HepG2 (cell line): Measurements from ENCODE around the gene LECT2. TPM values are rescaled to one million over a fixed set of nuclear protein-coding genes. Genes with fewer than 3 reads are reported as not detected.
A peak's percentile ranks its signal among the peaks of the same experiment; 100 is the strongest.

Experiments
- ATAC-seq: fragments of 200-7000 bp; cut with Tn5 transposase; 3 replicates; pipeline ENCODE4 v1.9.1; 2020; ENCODE audit warnings: mild to moderate bottlenecking, moderate library complexity
- BruUV-seq: library from RNA; stranded (reverse); fragments of 400-500 nt; replicated peaks from 2 replicates; lab custom pipeline; 2021; lab: Mats Ljungman, UMichigan
- CTCF ChIA-PET: fragments of 300-600 bp; formaldehyde crosslinking; extraction: SDS; loops from one replicate; lab custom pipeline; 2021; ENCODE audit warnings: low total read pairs, inconsistent platforms, low intra/inter-chr PET ratio; lab: Yijun Ruan, JAX
- POLR2A ChIA-PET: fragments of 350-600 bp; sonication (Branson Sonifier 250); formaldehyde crosslinking; loops from one replicate; lab custom pipeline; 2020; ENCODE audit warnings: antibody characterized with exemption, inconsistent platforms; lab: Yijun Ruan, JAX
- DNase-seq: peaks from one replicate; pipeline ENCODE4 v3.0.0-alpha.2; 2015; ENCODE audit warnings: low spot score
- FAIRE-seq: peaks from 3 replicates; lab custom pipeline; 2011; peaks lifted over from hg19 to GRCh38; lab: Jason Lieb, UNC
- H2AFZ ChIP-seq: one replicate; pipeline ENCODE4 v1.6.1; 2011; ENCODE audit warnings: low read length, inconsistent platforms
- H3K27ac ChIP-seq: fragments of 300-600 bp; 3 replicates; pipeline ENCODE4 v1.8.0; 2011; ENCODE audit warnings: mixed run types, mild to moderate bottlenecking, mixed read lengths, low read length, inconsistent platforms; ENCODE audit not compliant: insufficient read depth; ENCODE audit errors: extremely low read length
- H3K27me3 ChIP-seq, 2 experiments: fragments of 200-600 bp in 1 of 2; 2 replicates in 1 of 2; 3 replicates in 1 of 2; pipeline versions ENCODE4 v1.6.0 to v1.8.0; 2011; ENCODE audit warnings: low read length in 2 of 2, mild to moderate bottlenecking in 2 of 2, moderate library complexity in 2 of 2, inconsistent platforms in 1 of 2; ENCODE audit not compliant: insufficient read depth in 2 of 2, control insufficient read depth in 1 of 2
- H3K36me3 ChIP-seq, 2 experiments: fragments of 200-600 bp in 1 of 2; replicated peaks in 1 of 2; 2 replicates in 1 of 2; 3 replicates in 1 of 2; pipeline versions ENCODE4 v1.5.1 to v1.8.0; 2011; ENCODE audit warnings: low read length in 2 of 2, inconsistent platforms in 1 of 2; ENCODE audit not compliant: insufficient read depth in 2 of 2, control insufficient read depth in 1 of 2
- H3K4me1 ChIP-seq: 2 replicates; pipeline ENCODE4 v1.5.1; 2012; ENCODE audit warnings: low read length, inconsistent platforms; ENCODE audit not compliant: insufficient read depth
- H3K4me2 ChIP-seq: 2 replicates; pipeline ENCODE4 v1.6.0; 2011; ENCODE audit warnings: low read depth, low read length, inconsistent platforms
- H3K4me3 ChIP-seq, 3 experiments: fragments of 200-600 bp in 1 of 3; sonication (generic), shearing (Covaris generic) in 1 of 3; replicated peaks in 1 of 3; 2 replicates each; pipeline ENCODE4 v1.5.1; 2011 to 2016; ENCODE audit warnings: low read length in 3 of 3, inconsistent platforms in 2 of 3, low read depth in 2 of 3, mild to moderate bottlenecking in 2 of 3, control low read depth in 1 of 3, mixed read lengths in 1 of 3; ENCODE audit not compliant: insufficient read depth in 1 of 3
- H3K79me2 ChIP-seq: one replicate; pipeline ENCODE4 v1.6.1; 2011; ENCODE audit warnings: low read length, inconsistent platforms; ENCODE audit not compliant: insufficient read depth
- H3K9ac ChIP-seq: 2 replicates; pipeline ENCODE4 v1.6.0; 2011; ENCODE audit warnings: mild to moderate bottlenecking, low read depth, low read length, inconsistent platforms; ENCODE audit not compliant: insufficient read depth
- H3K9me3 ChIP-seq: 2 replicates; pipeline ENCODE4 v1.5.1; 2012; ENCODE audit warnings: mild to moderate bottlenecking, low read length
- H4K20me1 ChIP-seq: 2 replicates; pipeline ENCODE4 v1.6.0; 2011; ENCODE audit warnings: inconsistent platforms, mild to moderate bottlenecking, low read length, moderate library complexity; ENCODE audit not compliant: insufficient read depth
- FOSL2 ChIP-seq: sonication (generic); formaldehyde crosslinking; IDR thresholded peaks from 2 replicates; pipeline ENCODE4 v1.4.0; 2020; ENCODE audit warnings: missing genetic modification reagents
- MXI1 ChIP-seq: IDR thresholded peaks from 3 replicates; pipeline ENCODE4 v1.6.1; 2012; ENCODE audit warnings: low read depth, low read length, inconsistent platforms, borderline replicate concordance
- NR0B2 ChIP-seq: sonication (generic); formaldehyde crosslinking; IDR thresholded peaks from 2 replicates; pipeline ENCODE4 v1.4.0; 2020; ENCODE audit warnings: mild to moderate bottlenecking, missing genetic modification reagents
- ONECUT2 ChIP-seq: sonication (generic); formaldehyde crosslinking; IDR thresholded peaks from 2 replicates; pipeline ENCODE4 v1.4.0; 2020; ENCODE audit warnings: missing genetic modification reagents
- SAFB2 ChIP-seq: sonication (generic); formaldehyde crosslinking; IDR thresholded peaks from 2 replicates; pipeline ENCODE4 v1.5.1; 2020; ENCODE audit warnings: missing genetic modification reagents, low read depth, mild to moderate bottlenecking, borderline replicate concordance
- SMYD3 ChIP-seq: sonication (generic); formaldehyde crosslinking; IDR thresholded peaks from 2 replicates; pipeline ENCODE4 v1.8.1; 2023; ENCODE audit warnings: mild to moderate bottlenecking, missing genetic modification reagents
- SUZ12 ChIP-seq: fragments of 150-350 bp; IDR thresholded peaks from 2 replicates; pipeline ENCODE4 v1.6.1; 2014; ENCODE audit warnings: low read depth, low read length
- ZMAT3 ChIP-seq: sonication (generic); formaldehyde crosslinking; conservative IDR thresholded peaks from 2 replicates; pipeline ENCODE4 v1.7.0; 2021; ENCODE audit warnings: missing genetic modification reagents
- ZNF12 ChIP-seq: sonication (generic); formaldehyde crosslinking; IDR thresholded peaks from 2 replicates; pipeline ENCODE4 v1.5.0; 2020; ENCODE audit warnings: missing genetic modification reagents
- ZNF230 ChIP-seq: sonication (generic); formaldehyde crosslinking; IDR thresholded peaks from 2 replicates; pipeline ENCODE4 v1.4.0; 2020; ENCODE audit warnings: mild to moderate bottlenecking, missing genetic modification reagents
- ZNF264 ChIP-seq: sonication (generic); formaldehyde crosslinking; IDR thresholded peaks from 2 replicates; pipeline ENCODE4 v1.4.0; 2020; ENCODE audit warnings: missing genetic modification reagents
- ZNF569 ChIP-seq: sonication (generic); formaldehyde crosslinking; IDR thresholded peaks from 2 replicates; pipeline ENCODE4 v1.5.0; 2020; ENCODE audit warnings: mild to moderate bottlenecking, missing genetic modification reagents, moderate library complexity, borderline replicate concordance
- ZNF780A ChIP-seq: sonication (generic); formaldehyde crosslinking; IDR thresholded peaks from 2 replicates; pipeline ENCODE4 v1.8.0; 2022; ENCODE audit warnings: mild to moderate bottlenecking, missing genetic modification reagents, moderate library complexity
- WGBS: methylation state at CpG from one replicate; pipeline ENCODE4 v1.1.6; 2017; ENCODE audit warnings: low lambda C conversion rate; 5-methylcytosine and 5-hydroxymethylcytosine counted together
- in situ Hi-C: cut with HindIII; loops from 2 replicates; pipeline ENCODE4 v1.10.0; 2017; ENCODE audit warnings: low pct_unique_long_range_greater_than_20kb; ENCODE audit not compliant: extremely low pct_ligation_motif_present
- intact Hi-C: fragments of 100-400 bp; cut with micrococcal nuclease; formaldehyde crosslinking; loops from one replicate; pipeline ENCODE4 v1.10.0; 2022; ENCODE audit not compliant: unreplicated experiment
- polyA plus RNA-seq, 8 experiments: library from polyadenylated mRNA; depleted of rRNA in 3 of 8; stranded (reverse) in 7 of 8; unstranded in 1 of 8; fragments of >200 nt; fragmentation: Illumina TruSeq in 4 of 8; extraction: Trizol in 4 of 8; gene quantifications; 2 replicates each; pipeline versions ENCODE4 v1.2.1 to v1.2.3, GENCODE V29; 2011 to 2016; ENCODE audit warnings: low read depth in 4 of 8, missing spikeins in 1 of 8, mixed read lengths in 1 of 8; ENCODE audit not compliant: insufficient read depth in 1 of 8
- total RNA-seq, 5 experiments: library from RNA; depleted of rRNA; stranded (reverse); fragments of >200 nt; fragmentation: Illumina TruSeq; extraction: Trizol; gene quantifications; 2 replicates each; pipeline ENCODE4 v1.2.3, GENCODE V29; 2016; ENCODE audit warnings: low read depth in 1 of 5
- TF ChIP-seq, protein P1 (sequence below): sonication (generic); formaldehyde crosslinking; IDR thresholded peaks from 2 replicates; pipeline ENCODE4 v1.4.0; 2020; ENCODE audit warnings: missing genetic modification reagents; ENCODE audit errors: not compliant biosample characterization

LECT2 gene
- total and polyA plus RNA-seq, 2 of the 13 experiments (the other 11 are each of a cell fraction or from before 2014, with no cell fraction given), result not detected

DNA sequence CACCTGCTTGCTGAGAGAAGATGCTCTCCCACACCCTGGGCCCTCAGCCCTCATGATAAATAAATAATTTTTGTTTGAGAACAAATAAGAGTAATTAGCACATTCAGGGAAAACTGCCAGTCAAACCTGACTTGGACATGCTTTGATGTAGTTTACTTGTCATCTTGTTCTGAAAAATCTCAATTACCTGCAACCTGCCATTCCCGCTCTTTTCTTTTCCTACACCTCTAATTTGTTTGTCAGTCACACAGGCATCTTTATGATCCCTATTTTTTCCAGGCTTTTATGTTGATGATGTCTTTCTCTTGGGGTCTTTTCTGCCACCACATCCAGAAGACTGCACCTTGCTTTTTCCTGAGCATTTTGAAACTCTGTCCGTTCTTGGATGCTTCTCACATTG lies 45.4 kb upstream of the LECT2 start:
- H3K27me3 ChIP-seq, result no peaks in the 10 kb centered on the region
- ChIA-PET POLR2A (no interaction called here), CTCF (no interaction called here)
- H3K4me1 ChIP-seq, result peaks cover 23% of the 10 kb centered on the region
- DNase-seq (no peak), ATAC-seq (no peak), FAIRE-seq (no peak)
- H3K79me2 ChIP-seq, result no peaks in the 10 kb centered on the region
- intact Hi-C loops (no loop called here), in situ Hi-C loops (no loop called here)
- BruUV-seq, result no TSS peak
- TF ChIP-seq SMYD3 (CRISPR knock-in tag), result no peak
- TF ChIP-seq, protein P1, sequence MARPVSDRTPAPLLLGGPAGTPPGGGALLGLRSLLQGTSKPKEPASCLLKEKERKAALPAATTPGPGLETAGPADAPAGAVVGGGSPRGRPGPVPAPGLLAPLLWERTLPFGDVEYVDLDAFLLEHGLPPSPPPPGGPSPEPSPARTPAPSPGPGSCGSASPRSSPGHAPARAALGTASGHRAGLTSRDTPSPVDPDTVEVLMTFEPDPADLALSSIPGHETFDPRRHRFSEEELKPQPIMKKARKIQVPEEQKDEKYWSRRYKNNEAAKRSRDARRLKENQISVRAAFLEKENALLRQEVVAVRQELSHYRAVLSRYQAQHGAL, result no peak
- TF ChIP-seq MXI1, result no peak
- TF ChIP-seq ZMAT3 (CRISPR knock-in tag), result no peak
- TF ChIP-seq ZNF264 (CRISPR knock-in tag), result no peak
- 90% methylated on average over 2 of the region's 2 CpGs for WGBS
- no peak overlapping the region for H3K27ac ChIP-seq
- H3K4me2 ChIP-seq, result no peak overlapping the region
- no peak overlapping the region for H3K4me3 ChIP-seq
- H2AFZ ChIP-seq, result no peak overlapping the region
- H3K9ac ChIP-seq, result no peak overlapping the region
- no peaks in the 10 kb centered on the region for H4K20me1 ChIP-seq
- H3K9me3 ChIP-seq, result no peaks in the 10 kb centered on the region
- H3K36me3 ChIP-seq, result no peaks in the 10 kb centered on the region

DNA sequence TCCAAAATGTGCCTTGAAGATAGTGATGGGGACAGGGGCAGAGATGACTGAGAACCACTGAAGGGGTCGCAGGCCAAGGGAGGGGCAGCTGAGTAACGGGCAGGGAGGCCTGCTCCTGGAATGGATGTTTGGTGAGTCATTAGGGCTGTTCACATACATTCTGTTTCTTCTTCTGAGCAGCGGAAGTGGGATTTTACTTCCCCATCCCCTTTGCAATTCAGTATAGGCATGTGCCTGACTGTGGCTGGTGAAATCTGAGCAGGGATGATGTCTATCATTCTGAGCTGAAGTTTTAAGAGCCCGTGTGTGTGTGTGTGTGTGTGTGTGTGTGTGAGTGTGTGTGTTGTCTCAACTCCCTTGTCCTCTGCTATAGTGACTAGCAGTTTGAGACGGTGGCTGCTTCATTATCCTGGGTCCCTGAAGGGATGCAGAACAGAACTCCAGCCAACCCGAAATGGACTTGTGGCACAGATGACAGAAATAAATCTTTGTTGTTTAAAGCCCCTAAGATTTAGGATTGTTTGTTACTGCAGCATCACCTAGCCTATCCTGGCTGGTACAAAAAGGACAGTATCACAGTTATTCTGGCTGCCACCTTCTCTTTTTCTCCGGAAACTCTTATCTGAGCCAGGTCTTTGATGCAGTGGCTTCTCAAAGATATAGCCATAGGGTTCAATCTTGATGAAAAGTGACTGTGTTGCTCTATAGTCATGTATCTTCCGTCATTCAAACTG lies 44.8 kb upstream of the LECT2 start:
- intact Hi-C loops, result no loop called here
- Histone ChIP-seq H3K4me2 (no peak overlapping the region), H4K20me1 (no peaks in the 10 kb centered on the region), H3K9me3 (no peaks in the 10 kb centered on the region), H3K36me3 (no peaks in the 10 kb centered on the region), H3K27ac (no peak overlapping the region), H3K79me2 (no peaks in the 10 kb centered on the region), H3K4me1 (peaks cover 23% of the 10 kb centered on the region), H3K4me3 (no peak overlapping the region), H3K9ac (no peak overlapping the region), H3K27me3 (no peaks in the 10 kb centered on the region), H2AFZ (no peak overlapping the region)
- no peak for FAIRE-seq
- WGBS, result 57% methylated on average over 7 of the region's 8 CpGs
- ChIA-PET POLR2A (no interaction called here), CTCF (no interaction called here)
- BruUV-seq, result no TSS peak
- ATAC-seq, result no peak; the same call in 2 of the 3 replicates
- no peak for DNase-seq
- in situ Hi-C loops, result no loop called here
- TF ChIP-seq NR0B2 (CRISPR knock-in tag) (no peak), ZNF12 (CRISPR knock-in tag) (peak; percentile 93), SAFB2 (no peak), SUZ12 (no peak), FOSL2 (CRISPR knock-in tag) (0 out of 2 replicates have a peak, but pooled peaks have one; percentile 19), ZNF569 (CRISPR knock-in tag) (no peak), ZNF780A (no peak), ZNF230 (CRISPR knock-in tag) (no peak), ONECUT2 (CRISPR knock-in tag) (no peak)
